Fibroblast of the aortic adventitia (primary cell): Measurements from ENCODE around the gene SBF2. TPM values are rescaled to one million over a fixed set of nuclear protein-coding genes. Genes with fewer than 3 reads are reported as not detected.

Source experiments
- DNase-seq: peaks from one replicate; pipeline ENCODE4 v3.0.0-alpha.2; 2010; ENCODE audit warnings: low read depth
- H3K4me3 ChIP-seq: 2 replicates; pipeline ENCODE4 v1.5.1; 2011; ENCODE audit warnings: low read depth, mild to moderate bottlenecking, control low read depth, low read length, moderate library complexity
- CTCF ChIP-seq: IDR thresholded peaks from 2 replicates; pipeline ENCODE4 v1.5.1; 2011; ENCODE audit warnings: mild to moderate bottlenecking, low read length, control low read depth, inconsistent platforms; ENCODE audit not compliant: insufficient read depth
- total RNA-seq: library from RNA; depleted of rRNA; stranded (reverse); fragments of >200 nt; gene quantifications from 2 replicates; pipeline ENCODE4 v1.2.3, GENCODE V29; 2012; ENCODE audit warnings: low replicate concordance

Gene SBF2
- total RNA-seq, 1 donor, result 65.3 TPM

GRCh38 chr11:10192036-10192435 is 102.0 kb downstream of the SBF2 start:
- DNase-seq, result peak; percentile 63
- no peak for TF ChIP-seq CTCF
- no peak overlapping the region for H3K4me3 ChIP-seq

DNA sequence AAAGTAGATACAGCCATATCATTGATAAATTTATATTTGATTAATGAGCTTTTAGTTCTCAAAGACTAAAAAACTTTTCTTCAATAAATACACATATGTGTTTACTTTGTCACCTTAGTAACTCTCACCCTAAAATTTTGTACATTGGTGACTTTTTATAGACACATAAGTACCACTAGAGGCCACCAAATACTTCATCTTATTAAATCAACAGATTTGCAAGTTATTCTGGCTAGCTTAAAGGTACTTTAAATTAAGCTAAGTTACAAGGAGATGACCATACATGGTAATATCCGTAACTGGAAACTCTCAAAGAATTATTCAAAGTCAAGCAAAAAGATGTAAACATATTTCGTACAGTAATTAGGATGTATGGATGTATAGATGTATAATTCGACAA is 112.2 kb downstream of the SBF2 start:
- no peak overlapping the region for H3K4me3 ChIP-seq
- TF ChIP-seq CTCF, result peak; percentile 26
- peak; percentile 59 for DNase-seq

- no peak for TF ChIP-seq CTCF
- DNase-seq, result peak; percentile 48
- no peak overlapping the region for H3K4me3 ChIP-seq
These were observed 129.4 kb downstream of the SBF2 start for GRCh38 chr11:10164621-10165020.

GRCh38 chr11:10162222-10162621 is 131.8 kb downstream of the SBF2 start:
- no peak overlapping the region for H3K4me3 ChIP-seq
- TF ChIP-seq CTCF, result no peak

DNA sequence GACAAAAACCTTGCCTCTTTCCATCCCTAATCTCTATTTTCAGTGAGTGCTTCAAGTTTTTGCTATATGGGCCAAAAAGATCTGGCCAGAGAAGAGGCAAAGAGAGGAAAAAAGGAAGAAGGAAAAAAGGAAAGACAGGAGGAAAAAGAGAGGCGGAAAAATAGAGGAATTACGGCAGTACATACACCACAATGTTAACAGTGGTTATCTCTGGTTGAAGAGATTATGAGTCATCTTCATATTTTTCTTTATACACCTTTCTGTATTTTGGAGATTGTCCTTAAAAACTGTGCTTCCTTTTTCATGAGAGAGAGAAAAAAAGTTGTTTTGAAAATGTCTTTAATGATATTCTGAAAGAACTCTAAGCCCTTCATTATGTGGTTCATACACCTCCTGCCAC is 133.7 kb downstream of the SBF2 start:
- DNase-seq, result no peak
- TF ChIP-seq CTCF, result no peak
- no peak overlapping the region for H3K4me3 ChIP-seq

More at GRCh38 chr11:10162222-10162621, 131.8 kb downstream of the SBF2 start:
- no peak for DNase-seq

GRCh38 chr11:10158461-10158860 is 135.6 kb downstream of the SBF2 start:
- H3K4me3 ChIP-seq, result no peak overlapping the region
- DNase-seq, result no peak
- TF ChIP-seq CTCF, result no peak

GRCh38 chr11:10155793-10156490 is 138.1 kb downstream of the SBF2 start:
- TF ChIP-seq CTCF, result no peak
- DNase-seq, result no peak
- no peak overlapping the region for H3K4me3 ChIP-seq
